GM12874 (cell line): ENCODE results near the gene TMEM196.

Experiments
- TF ChIP-seq, protein P1 (sequence below): IDR thresholded peaks from 2 replicates; pipeline ENCODE4 v1.5.1; 2011; ENCODE audit warnings: low read depth, mild to moderate bottlenecking, control low read depth, low read length, moderate library complexity; ENCODE audit not compliant: insufficient read depth

The TMEM196 gene

DNA sequence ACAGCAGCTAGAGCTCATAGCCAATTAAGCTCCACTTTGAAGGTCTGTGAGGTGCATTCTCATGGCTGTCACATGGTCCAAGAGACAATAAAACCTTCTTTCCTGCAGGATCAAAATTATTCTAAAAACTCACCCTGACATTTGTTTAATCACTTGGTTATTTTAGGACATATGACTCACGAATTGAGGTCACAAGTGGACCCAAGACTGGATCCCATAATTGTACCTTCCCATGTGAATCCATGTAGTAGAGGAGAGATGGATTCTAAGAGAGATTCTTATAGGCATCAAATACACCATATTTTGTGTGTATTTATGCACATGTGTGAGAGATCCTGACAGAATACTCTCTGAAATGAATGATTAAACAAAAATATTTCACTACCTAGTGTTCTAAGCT lies 82.7 kb downstream of the TMEM196 start:
- TF ChIP-seq, protein P1, sequence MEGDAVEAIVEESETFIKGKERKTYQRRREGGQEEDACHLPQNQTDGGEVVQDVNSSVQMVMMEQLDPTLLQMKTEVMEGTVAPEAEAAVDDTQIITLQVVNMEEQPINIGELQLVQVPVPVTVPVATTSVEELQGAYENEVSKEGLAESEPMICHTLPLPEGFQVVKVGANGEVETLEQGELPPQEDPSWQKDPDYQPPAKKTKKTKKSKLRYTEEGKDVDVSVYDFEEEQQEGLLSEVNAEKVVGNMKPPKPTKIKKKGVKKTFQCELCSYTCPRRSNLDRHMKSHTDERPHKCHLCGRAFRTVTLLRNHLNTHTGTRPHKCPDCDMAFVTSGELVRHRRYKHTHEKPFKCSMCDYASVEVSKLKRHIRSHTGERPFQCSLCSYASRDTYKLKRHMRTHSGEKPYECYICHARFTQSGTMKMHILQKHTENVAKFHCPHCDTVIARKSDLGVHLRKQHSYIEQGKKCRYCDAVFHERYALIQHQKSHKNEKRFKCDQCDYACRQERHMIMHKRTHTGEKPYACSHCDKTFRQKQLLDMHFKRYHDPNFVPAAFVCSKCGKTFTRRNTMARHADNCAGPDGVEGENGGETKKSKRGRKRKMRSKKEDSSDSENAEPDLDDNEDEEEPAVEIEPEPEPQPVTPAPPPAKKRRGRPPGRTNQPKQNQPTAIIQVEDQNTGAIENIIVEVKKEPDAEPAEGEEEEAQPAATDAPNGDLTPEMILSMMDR: no peak

GRCh38 chr7:19681596-19681995 lies 91.8 kb downstream of the TMEM196 start:
- TF ChIP-seq, protein P1: no peak

DNA sequence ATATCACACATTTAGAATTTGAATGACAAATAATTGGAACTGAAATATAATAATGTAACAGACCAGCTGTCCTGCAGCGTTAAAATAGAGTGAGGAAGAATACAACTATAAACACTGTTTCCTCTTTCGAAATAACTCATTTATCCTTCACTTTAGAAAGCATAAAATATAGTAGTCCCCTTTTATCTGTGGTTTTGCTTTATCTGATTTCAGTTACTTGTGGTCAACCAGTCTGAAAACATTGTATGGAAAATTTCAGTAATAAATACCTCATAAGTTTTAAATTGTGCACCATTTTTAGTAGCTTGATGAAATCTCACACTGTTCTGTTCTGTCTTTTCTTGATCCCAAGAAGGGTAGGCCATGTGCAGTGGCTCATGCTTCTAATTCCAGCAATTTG lies 96.2 kb downstream of the TMEM196 start:
- TF ChIP-seq, protein P1: no peak

DNA sequence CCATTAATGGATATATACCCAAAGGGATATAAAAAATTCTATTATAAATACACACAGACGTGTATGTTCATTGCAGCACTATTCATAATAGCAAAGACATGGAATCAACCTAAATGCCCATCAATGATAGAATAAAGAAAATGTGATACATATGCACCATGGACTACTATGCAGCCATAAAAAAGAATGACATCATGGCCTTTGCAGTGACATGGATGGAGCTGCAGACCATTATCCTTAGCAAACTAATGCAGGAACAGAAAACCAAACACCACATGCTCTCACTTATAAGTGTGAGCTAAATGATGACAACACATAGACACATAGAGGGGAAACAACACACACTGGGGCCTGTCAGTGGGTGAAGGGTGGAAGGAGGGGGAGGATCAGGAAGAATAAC lies 97.6 kb downstream of the TMEM196 start:
- TF ChIP-seq, protein P1: no peak

- TF ChIP-seq, protein P1: no peak
Measured at GRCh38 chr7:19674266-19674960, 99.0 kb downstream of the TMEM196 start.

DNA sequence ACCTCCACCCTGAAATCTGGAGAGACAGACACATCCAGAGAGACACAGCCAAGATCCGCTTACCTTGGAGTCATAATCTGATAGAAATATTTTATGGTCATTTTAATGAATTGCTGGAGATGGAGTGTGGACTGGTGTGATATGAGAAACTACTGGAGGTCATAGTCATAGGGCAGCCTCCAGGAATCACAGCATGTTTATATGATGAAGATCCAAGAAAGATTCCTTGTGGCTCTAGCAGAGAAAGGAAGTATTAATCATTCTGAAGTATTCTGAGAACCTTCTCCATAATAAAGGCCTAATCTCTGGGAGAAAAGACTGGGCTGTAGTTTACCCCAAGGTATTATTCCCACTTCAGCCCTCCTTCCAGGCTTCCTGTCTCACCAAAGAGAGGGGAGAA lies 102.6 kb downstream of the TMEM196 start:
- TF ChIP-seq, protein P1: no peak
